NCI-H82 treated with DMSO at 0.1 percent for 48 hours (cell line): ENCODE results near the gene TRIM59.

Source experiments
- DNase-seq: peaks from one replicate; lab custom pipeline; 2025; ENCODE audit not compliant: unreplicated experiment; lab: John Stamatoyannopoulos, UW

Gene TRIM59

GRCh38 chr3:160449636-160450598, at the start of gene TRIM59:
TRIM59 (minus strand) TSS chr3:160449786; CDS start chr3:160439183, 10,603 bp downstream.
- no peak for DNase-seq

GRCh38 chr3:160498202-160498601, 48.6 kb upstream of the TRIM59 start:
- DNase-seq = no peak

- DNase-seq = no peak
Observed at GRCh38 chr3:160490166-160490565, 40.6 kb upstream of the TRIM59 start.

GRCh38 chr3:160486459-160486869, 36.9 kb upstream of the TRIM59 start:
- no peak for DNase-seq

- DNase-seq = no peak
Observed at GRCh38 chr3:160482796-160483195, 33.2 kb upstream of the TRIM59 start.

- no peak for DNase-seq
Observed at GRCh38 chr3:160481856-160482255, 32.3 kb upstream of the TRIM59 start.

GRCh38 chr3:160480931-160481330, 31.3 kb upstream of the TRIM59 start:
- DNase-seq = no peak

- DNase-seq = no peak
Observed at GRCh38 chr3:160479376-160479775, 29.8 kb upstream of the TRIM59 start.

- no peak for DNase-seq
Observed at GRCh38 chr3:160478338-160478737, 28.8 kb upstream of the TRIM59 start.

- DNase-seq = no peak
Observed at GRCh38 chr3:160477750-160478149, 28.2 kb upstream of the TRIM59 start.

GRCh38 chr3:160475884-160476283, 26.3 kb upstream of the TRIM59 start:
- DNase-seq = no peak

- DNase-seq = no peak
Observed at GRCh38 chr3:160475153-160475552, 25.6 kb upstream of the TRIM59 start.

GRCh38 chr3:160474416-160474838, 24.8 kb upstream of the TRIM59 start:
- no peak for DNase-seq

GRCh38 chr3:160473978-160474377, 24.4 kb upstream of the TRIM59 start:
- DNase-seq = no peak

- DNase-seq = no peak
Observed at GRCh38 chr3:160473221-160473620, 23.6 kb upstream of the TRIM59 start.

GRCh38 chr3:160472344-160472743, 22.8 kb upstream of the TRIM59 start:
- DNase-seq = no peak

GRCh38 chr3:160471892-160472291, 22.3 kb upstream of the TRIM59 start:
- no peak for DNase-seq

- no peak for DNase-seq
Observed at GRCh38 chr3:160470181-160470580, 20.6 kb upstream of the TRIM59 start.

- DNase-seq = no peak
Observed at GRCh38 chr3:160464971-160465370, 15.4 kb upstream of the TRIM59 start.

GRCh38 chr3:160464321-160464720, 14.7 kb upstream of the TRIM59 start:
- DNase-seq = no peak

GRCh38 chr3:160460033-160460432, 10.4 kb upstream of the TRIM59 start:
- DNase-seq = no peak

- DNase-seq = no peak
Observed at GRCh38 chr3:160459450-160459970, 9.9 kb upstream of the TRIM59 start.
